ENCODE data around the gene HHIPL2. TPM values are rescaled to one million over a fixed set of nuclear protein-coding genes. Genes with fewer than 3 reads are reported as not detected.
"Not testable (repeated sequence)": the region's sequence is repeated elsewhere in the genome, so short reads cannot be mapped to it uniquely, and the experiment has no call there.

The HHIPL2 gene
- total and polyA plus RNA-seq, 2 experiments from 2014 or later, result 0.52 TPM; not detected in 1

GRCh38 chr1:222522105-222522915, 25.6 kb downstream of the HHIPL2 start (continued):
- TF ChIP-seq REST (IDR thresholded peaks at IDR 0.05; ENCODE audit: unreplicated experiment) (no peak), POLR2AphosphoS5 (IDR thresholded peaks at IDR 0.05; ENCODE audit: low read depth) (no peak), ZNF114 (CRISPR knock-in tag; IDR thresholded peaks at IDR 0.05) (no peak), CTCF (conservative IDR thresholded peaks at IDR 0.05; ENCODE audit: low read depth in 2 of 2) (no peak), CREB1 (CRISPR knock-in tag; IDR thresholded peaks at IDR 0.05; ENCODE audit: low read depth) (no peak), ZNF331 (CRISPR knock-in tag; IDR thresholded peaks at IDR 0.05; ENCODE audit: low read depth) (no peak), EZH2phosphoT487 (IDR thresholded peaks at IDR 0.05; ENCODE audit: unreplicated experiment) (no peak)

- Histone ChIP-seq H3K27me3 (ENCODE audit: insufficient read depth) (no peaks in the 10 kb centered on the region), H3F3A (replicated peaks; ENCODE audit: low read depth) (no peaks in the 10 kb centered on the region), H4K20me1 (replicated peaks; ENCODE audit: insufficient read depth) (no peaks in the 10 kb centered on the region), H3K4me3 (no peak overlapping the region), H3K9me2 (ENCODE audit: insufficient read depth) (no peaks in the 10 kb centered on the region), H3K4me1 (ENCODE audit: insufficient read depth) (no peaks in the 10 kb centered on the region), H3K27ac (ENCODE audit: low read depth) (no peak overlapping the region), H3K4me2 (no peak overlapping the region), H2AFZ (peak overlapping the region; percentile 63; the same call in 1 of the 2 replicates), H3K36me3 (ENCODE audit: insufficient read depth) (no peaks in the 10 kb centered on the region), H3K79me2 (replicated peaks; ENCODE audit: insufficient read depth) (no peaks in the 10 kb centered on the region)
- Mint-ChIP-seq H3K36me3 (ENCODE audit: low read depth) (no peaks in the 10 kb centered on the region), H3K4me3 (no peak overlapping the region), H3K27me3 (ENCODE audit: insufficient read depth, low read depth, poor library complexity) (peaks cover 2% of the 10 kb centered on the region), H3K4me1 (no peaks in the 10 kb centered on the region), H3K9me3 (no peaks in the 10 kb centered on the region), H3K27ac (no peak overlapping the region)
- TF ChIP-seq CTCF (conservative IDR thresholded peaks at IDR 0.05; ENCODE audit: low read depth in 2 of 2), result no peak
- DNase-seq (ENCODE audit: low spot score) (no peak), ATAC-seq (no peak)
Measured at GRCh38 chr1:222521299-222522104, 26.4 kb downstream of the HHIPL2 start.

GRCh38 chr1:222489496-222489895, 58.4 kb downstream of the HHIPL2 start:
- H3K9me3 Mint-ChIP-seq; H3K79me2 ChIP-seq (replicated peaks; ENCODE audit: insufficient read depth); H3K27me3 Mint-ChIP-seq (ENCODE audit: insufficient read depth, low read depth, poor library complexity); H3K4me2 ChIP-seq; H2AFZ ChIP-seq; H3F3A ChIP-seq (replicated peaks; ENCODE audit: low read depth); H3K4me1 Mint-ChIP-seq; H3K27ac Mint-ChIP-seq; H3K36me3 Mint-ChIP-seq (ENCODE audit: low read depth); H3K27me3 ChIP-seq (ENCODE audit: insufficient read depth); ATAC-seq; H3K27ac ChIP-seq (ENCODE audit: low read depth); DNase-seq (ENCODE audit: low spot score); H3K4me3 ChIP-seq; H3K4me1 ChIP-seq (ENCODE audit: insufficient read depth); H3K9me2 ChIP-seq (ENCODE audit: insufficient read depth); H3K4me3 Mint-ChIP-seq; H3K36me3 ChIP-seq (ENCODE audit: insufficient read depth); H4K20me1 ChIP-seq (replicated peaks; ENCODE audit: insufficient read depth): not testable (repeated sequence)

GRCh38 chr1:222487774-222488173, 60.1 kb downstream of the HHIPL2 start:
- not testable (repeated sequence) for H3K27me3 ChIP-seq (ENCODE audit: insufficient read depth); H3K36me3 ChIP-seq (ENCODE audit: insufficient read depth); H3K9me2 ChIP-seq (ENCODE audit: insufficient read depth); H3K27ac Mint-ChIP-seq; DNase-seq (ENCODE audit: low spot score); H3K4me1 ChIP-seq (ENCODE audit: insufficient read depth); H4K20me1 ChIP-seq (replicated peaks; ENCODE audit: insufficient read depth); H3K9me3 Mint-ChIP-seq; H2AFZ ChIP-seq; H3K79me2 ChIP-seq (replicated peaks; ENCODE audit: insufficient read depth); H3K4me2 ChIP-seq; H3K27ac ChIP-seq (ENCODE audit: low read depth); ATAC-seq; H3F3A ChIP-seq (replicated peaks; ENCODE audit: low read depth); H3K4me3 ChIP-seq; H3K4me3 Mint-ChIP-seq; H3K36me3 Mint-ChIP-seq (ENCODE audit: low read depth); H3K4me1 Mint-ChIP-seq; H3K27me3 Mint-ChIP-seq (ENCODE audit: insufficient read depth, low read depth, poor library complexity)
